GM06990 (cell line): ENCODE results near the gene TAF1B.

Experiments
- DNase-seq: peaks from one replicate; pipeline ENCODE4 v3.0.0-alpha.2; 2011; ENCODE audit not compliant: insufficient read length; ENCODE audit errors: extremely low read depth
- H3K27me3 ChIP-seq: replicated peaks from 2 replicates; pipeline ENCODE4 v1.6.0; 2011; ENCODE audit warnings: low read length; ENCODE audit not compliant: control insufficient read depth, insufficient read depth
- H3K36me3 ChIP-seq: 2 replicates; pipeline ENCODE4 v1.5.1; 2011; ENCODE audit warnings: low read length; ENCODE audit not compliant: control insufficient read depth, insufficient read depth
- H3K4me3 ChIP-seq: replicated peaks from 2 replicates; pipeline ENCODE4 v1.5.1; 2011; ENCODE audit warnings: low read depth, mild to moderate bottlenecking, control low read depth, low read length
- TF ChIP-seq, protein P1 (sequence below): IDR thresholded peaks from 2 replicates; pipeline ENCODE4 v1.5.1; 2011; ENCODE audit warnings: low read length, control low read depth, mild to moderate bottlenecking, inconsistent platforms; ENCODE audit not compliant: insufficient read depth, poor library complexity, severe bottlenecking

The TAF1B gene

GRCh38 chr2:9802576-9802993 lies 40.7 kb upstream of the TAF1B start:
- TF ChIP-seq, protein P1, sequence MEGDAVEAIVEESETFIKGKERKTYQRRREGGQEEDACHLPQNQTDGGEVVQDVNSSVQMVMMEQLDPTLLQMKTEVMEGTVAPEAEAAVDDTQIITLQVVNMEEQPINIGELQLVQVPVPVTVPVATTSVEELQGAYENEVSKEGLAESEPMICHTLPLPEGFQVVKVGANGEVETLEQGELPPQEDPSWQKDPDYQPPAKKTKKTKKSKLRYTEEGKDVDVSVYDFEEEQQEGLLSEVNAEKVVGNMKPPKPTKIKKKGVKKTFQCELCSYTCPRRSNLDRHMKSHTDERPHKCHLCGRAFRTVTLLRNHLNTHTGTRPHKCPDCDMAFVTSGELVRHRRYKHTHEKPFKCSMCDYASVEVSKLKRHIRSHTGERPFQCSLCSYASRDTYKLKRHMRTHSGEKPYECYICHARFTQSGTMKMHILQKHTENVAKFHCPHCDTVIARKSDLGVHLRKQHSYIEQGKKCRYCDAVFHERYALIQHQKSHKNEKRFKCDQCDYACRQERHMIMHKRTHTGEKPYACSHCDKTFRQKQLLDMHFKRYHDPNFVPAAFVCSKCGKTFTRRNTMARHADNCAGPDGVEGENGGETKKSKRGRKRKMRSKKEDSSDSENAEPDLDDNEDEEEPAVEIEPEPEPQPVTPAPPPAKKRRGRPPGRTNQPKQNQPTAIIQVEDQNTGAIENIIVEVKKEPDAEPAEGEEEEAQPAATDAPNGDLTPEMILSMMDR = no peak
- H3K4me3 ChIP-seq = no peak overlapping the region
- DNase-seq = no peak

DNA sequence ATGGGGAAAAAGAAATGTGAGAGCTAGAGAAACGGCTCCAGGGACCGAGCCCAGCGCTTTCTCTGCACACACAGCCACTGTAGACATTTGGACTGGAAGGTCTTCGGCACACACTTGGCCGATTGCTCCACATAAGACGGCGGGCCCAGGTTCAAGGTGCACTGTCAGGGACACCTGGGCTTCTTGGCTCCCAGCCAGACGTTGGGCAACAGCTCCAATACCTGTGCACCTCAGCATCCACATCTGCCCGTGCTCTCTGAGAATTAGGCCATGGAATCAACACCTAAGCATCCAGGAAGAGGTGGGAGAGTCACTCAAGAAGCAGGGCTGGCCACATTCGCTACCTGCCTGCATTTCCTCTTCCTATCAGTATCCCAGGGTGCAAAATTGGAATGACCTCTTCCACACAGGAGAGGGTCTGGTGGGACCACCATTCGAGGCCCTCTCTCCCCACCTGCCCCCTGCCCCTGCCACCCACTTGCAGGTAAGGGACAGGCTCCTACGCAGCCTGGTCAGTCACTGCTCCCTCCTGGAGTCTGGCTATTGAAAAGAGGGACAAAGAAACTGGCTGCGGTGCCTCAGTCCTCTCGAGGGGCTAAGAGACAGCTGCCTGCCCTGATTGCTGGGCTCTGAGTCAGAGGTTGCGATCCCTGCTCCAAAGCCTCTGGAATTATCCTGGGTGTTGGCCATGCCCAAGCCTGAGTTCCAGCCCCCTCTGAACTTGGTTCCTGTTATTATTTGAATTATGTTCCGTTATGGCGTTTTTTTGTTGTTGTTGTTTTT lies 40.1 kb upstream of the TAF1B start:
- H3K4me3 ChIP-seq = no peak overlapping the region
- no peaks in the 10 kb centered on the region for H3K27me3 ChIP-seq
- TF ChIP-seq, protein P1 = no peak
- H3K36me3 ChIP-seq = no peaks in the 10 kb centered on the region
- no peak for DNase-seq

More at GRCh38 chr2:9802576-9802993, 40.7 kb upstream of the TAF1B start:
- Histone ChIP-seq H3K27me3 (no peaks in the 10 kb centered on the region), H3K36me3 (no peaks in the 10 kb centered on the region)

- Histone ChIP-seq H3K27me3 (no peaks in the 10 kb centered on the region), H3K4me3 (no peak overlapping the region), H3K36me3 (no peaks in the 10 kb centered on the region)
- TF ChIP-seq, protein P1 = no peak
- DNase-seq = no peak
Observed at GRCh38 chr2:9805435-9806297, 37.6 kb upstream of the TAF1B start.

GRCh38 chr2:9806298-9806610 lies 37.0 kb upstream of the TAF1B start:
- no peak for DNase-seq
- no peaks in the 10 kb centered on the region for H3K36me3 ChIP-seq
- H3K4me3 ChIP-seq = no peak overlapping the region
- H3K27me3 ChIP-seq = no peaks in the 10 kb centered on the region
- TF ChIP-seq, protein P1 = no peak

DNA sequence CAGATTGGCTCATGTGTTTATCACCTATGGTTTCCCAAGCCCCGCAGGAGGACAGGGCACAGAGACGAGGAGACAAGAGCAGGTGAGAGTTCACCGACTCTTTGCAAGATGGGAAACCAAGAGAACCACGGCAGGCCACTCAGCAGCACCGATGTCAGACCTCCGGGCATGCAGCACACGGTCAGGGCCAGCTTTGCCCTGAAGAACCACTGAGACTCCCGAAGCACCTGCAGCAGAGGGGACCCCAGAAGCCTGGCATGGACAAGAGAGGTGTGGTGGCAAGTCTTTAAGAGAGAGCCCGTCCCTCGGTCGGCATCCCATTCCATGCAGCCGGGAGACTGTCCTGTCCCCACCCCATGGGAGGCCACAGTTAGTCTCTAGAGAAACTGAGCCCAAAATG lies 36.6 kb upstream of the TAF1B start:
- no peak for DNase-seq
- TF ChIP-seq, protein P1 = no peak

More for the DNA sequence above, 36.6 kb upstream of the TAF1B start:
- Histone ChIP-seq H3K36me3 (no peaks in the 10 kb centered on the region), H3K4me3 (no peak overlapping the region), H3K27me3 (no peaks in the 10 kb centered on the region)
